Mammary epithelial cell (primary cell): ENCODE measurements around the gene GABRD.

Source experiments
- CTCF ChIP-seq, 2 donors: IDR thresholded peaks in 1 of 2; conservative IDR thresholded peaks in 1 of 2; 2 replicates each; pipeline ENCODE4 v1.5.1; 2011 to 2012; ENCODE audit warnings: inconsistent platforms in 2 of 2, low read length in 2 of 2, mild to moderate bottlenecking in 2 of 2, control low read depth in 1 of 2, low read depth in 1 of 2; ENCODE audit not compliant: insufficient read depth in 1 of 2; ENCODE audit errors: extremely low read depth in 1 of 2
- EZH2 ChIP-seq: IDR thresholded peaks from 2 replicates; pipeline ENCODE4 v1.6.1; 2012; ENCODE audit warnings: low read length, inconsistent platforms, borderline replicate concordance

- TF ChIP-seq EZH2 (no peak), CTCF (conservative IDR thresholded peaks at IDR 0.05 in 1 of 2, IDR thresholded peaks at IDR 0.05 in 1 of 2; ENCODE audit: extremely low read depth in 1 of 2, insufficient read depth in 1 of 2, low read depth in 1 of 2, low read length in 2 of 2) (no peak)
Measured at GRCh38 chr1:2067981-2068380, 48.8 kb downstream of the GABRD start.
